ENCODE measurements around the gene SRBD1. TPM values are rescaled to one million over a fixed set of nuclear protein-coding genes. Genes with fewer than 3 reads are reported as not detected.
A peak's percentile ranks its signal among the peaks of the same experiment; 100 is the strongest.

Gene SRBD1
- polyA plus RNA-seq, 1 donor from 2014 or later = 5.3 TPM

DNA sequence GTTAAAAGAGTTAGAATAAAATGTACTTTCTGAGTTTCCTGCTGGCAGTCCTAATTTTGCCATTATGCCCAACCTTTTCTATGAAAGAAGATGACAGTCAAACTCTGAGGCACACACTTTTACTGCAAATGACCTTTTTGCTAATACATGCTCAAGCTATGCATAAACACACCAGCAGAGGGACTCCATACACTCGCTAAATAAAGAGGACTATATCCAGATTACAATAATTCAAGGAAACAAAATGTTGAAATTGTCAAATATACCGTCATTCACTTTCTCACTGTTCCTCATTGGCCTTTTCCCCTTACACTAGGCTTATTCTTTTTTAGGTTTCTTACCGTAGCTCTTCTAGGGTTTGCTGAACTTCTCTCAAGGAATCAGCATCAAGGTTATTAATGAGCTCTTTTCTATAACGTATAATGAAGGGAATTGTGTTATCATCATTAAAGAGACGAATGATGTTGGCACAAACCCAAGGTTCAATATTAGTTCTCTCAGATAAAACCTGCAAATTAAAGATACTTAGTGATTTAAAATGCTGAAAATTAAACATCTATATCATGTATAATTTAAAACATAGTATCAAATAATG is 25.7 kb downstream of the SRBD1 start:
- no peaks in the 10 kb centered on the region for H3K36me3 ChIP-seq (ENCODE audit: insufficient read depth, low read length)
- no peaks in the 10 kb centered on the region for H3K9me3 ChIP-seq (ENCODE audit: low read length)
- no peaks in the 10 kb centered on the region for H4K20me1 ChIP-seq (ENCODE audit: insufficient read depth)
- H3F3A ChIP-seq (ENCODE audit: insufficient read depth, low read length, poor library complexity, severe bottlenecking) = no peaks in the 10 kb centered on the region
- H3K27ac ChIP-seq (ENCODE audit: low read length) = no peak overlapping the region
- H3K79me2 ChIP-seq (replicated peaks; ENCODE audit: insufficient read depth, low read length) = no peaks in the 10 kb centered on the region
- TF ChIP-seq POLR2AphosphoS5 (IDR thresholded peaks at IDR 0.05) (no peak), EP300 (conservative IDR thresholded peaks at IDR 0.05; ENCODE audit: poor library complexity, severe bottlenecking) (no peak), MXI1 (conservative IDR thresholded peaks at IDR 0.05; ENCODE audit: poor library complexity, severe bottlenecking) (no peak), EZH2 (IDR thresholded peaks at IDR 0.05; ENCODE audit: borderline replicate concordance, insufficient read depth, low read length, poor library complexity, severe bottlenecking) (no peak), TAF1 (IDR thresholded peaks at IDR 0.05; ENCODE audit: low read depth) (no peak), SMC3 (conservative IDR thresholded peaks at IDR 0.05; ENCODE audit: poor library complexity) (peak; percentile 60), RAD21 (conservative IDR thresholded peaks at IDR 0.05) (peak; percentile 54)
- TF ChIP-seq, protein P1, sequence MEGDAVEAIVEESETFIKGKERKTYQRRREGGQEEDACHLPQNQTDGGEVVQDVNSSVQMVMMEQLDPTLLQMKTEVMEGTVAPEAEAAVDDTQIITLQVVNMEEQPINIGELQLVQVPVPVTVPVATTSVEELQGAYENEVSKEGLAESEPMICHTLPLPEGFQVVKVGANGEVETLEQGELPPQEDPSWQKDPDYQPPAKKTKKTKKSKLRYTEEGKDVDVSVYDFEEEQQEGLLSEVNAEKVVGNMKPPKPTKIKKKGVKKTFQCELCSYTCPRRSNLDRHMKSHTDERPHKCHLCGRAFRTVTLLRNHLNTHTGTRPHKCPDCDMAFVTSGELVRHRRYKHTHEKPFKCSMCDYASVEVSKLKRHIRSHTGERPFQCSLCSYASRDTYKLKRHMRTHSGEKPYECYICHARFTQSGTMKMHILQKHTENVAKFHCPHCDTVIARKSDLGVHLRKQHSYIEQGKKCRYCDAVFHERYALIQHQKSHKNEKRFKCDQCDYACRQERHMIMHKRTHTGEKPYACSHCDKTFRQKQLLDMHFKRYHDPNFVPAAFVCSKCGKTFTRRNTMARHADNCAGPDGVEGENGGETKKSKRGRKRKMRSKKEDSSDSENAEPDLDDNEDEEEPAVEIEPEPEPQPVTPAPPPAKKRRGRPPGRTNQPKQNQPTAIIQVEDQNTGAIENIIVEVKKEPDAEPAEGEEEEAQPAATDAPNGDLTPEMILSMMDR (IDR thresholded peaks at IDR 0.05; ENCODE audit: poor library complexity, severe bottlenecking) = peak; percentile 62
- TF ChIP-seq, protein P2, sequence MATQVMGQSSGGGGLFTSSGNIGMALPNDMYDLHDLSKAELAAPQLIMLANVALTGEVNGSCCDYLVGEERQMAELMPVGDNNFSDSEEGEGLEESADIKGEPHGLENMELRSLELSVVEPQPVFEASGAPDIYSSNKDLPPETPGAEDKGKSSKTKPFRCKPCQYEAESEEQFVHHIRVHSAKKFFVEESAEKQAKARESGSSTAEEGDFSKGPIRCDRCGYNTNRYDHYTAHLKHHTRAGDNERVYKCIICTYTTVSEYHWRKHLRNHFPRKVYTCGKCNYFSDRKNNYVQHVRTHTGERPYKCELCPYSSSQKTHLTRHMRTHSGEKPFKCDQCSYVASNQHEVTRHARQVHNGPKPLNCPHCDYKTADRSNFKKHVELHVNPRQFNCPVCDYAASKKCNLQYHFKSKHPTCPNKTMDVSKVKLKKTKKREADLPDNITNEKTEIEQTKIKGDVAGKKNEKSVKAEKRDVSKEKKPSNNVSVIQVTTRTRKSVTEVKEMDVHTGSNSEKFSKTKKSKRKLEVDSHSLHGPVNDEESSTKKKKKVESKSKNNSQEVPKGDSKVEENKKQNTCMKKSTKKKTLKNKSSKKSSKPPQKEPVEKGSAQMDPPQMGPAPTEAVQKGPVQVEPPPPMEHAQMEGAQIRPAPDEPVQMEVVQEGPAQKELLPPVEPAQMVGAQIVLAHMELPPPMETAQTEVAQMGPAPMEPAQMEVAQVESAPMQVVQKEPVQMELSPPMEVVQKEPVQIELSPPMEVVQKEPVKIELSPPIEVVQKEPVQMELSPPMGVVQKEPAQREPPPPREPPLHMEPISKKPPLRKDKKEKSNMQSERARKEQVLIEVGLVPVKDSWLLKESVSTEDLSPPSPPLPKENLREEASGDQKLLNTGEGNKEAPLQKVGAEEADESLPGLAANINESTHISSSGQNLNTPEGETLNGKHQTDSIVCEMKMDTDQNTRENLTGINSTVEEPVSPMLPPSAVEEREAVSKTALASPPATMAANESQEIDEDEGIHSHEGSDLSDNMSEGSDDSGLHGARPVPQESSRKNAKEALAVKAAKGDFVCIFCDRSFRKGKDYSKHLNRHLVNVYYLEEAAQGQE (IDR thresholded peaks at IDR 0.05; ENCODE audit: borderline replicate concordance) = no peak
- H3K9ac ChIP-seq (ENCODE audit: low read length) = no peak overlapping the region
- no peak overlapping the region for H2AFZ ChIP-seq (ENCODE audit: low read depth, low read length)
- no peaks in the 10 kb centered on the region for H3K27me3 ChIP-seq (ENCODE audit: insufficient read depth, low read depth, low read length)
- no peak overlapping the region for H3K4me3 ChIP-seq (ENCODE audit: low read length)
- H3K9me2 ChIP-seq (ENCODE audit: insufficient read depth, low read length) = no peaks in the 10 kb centered on the region
- H3K4me2 ChIP-seq (ENCODE audit: low read length) = no peak overlapping the region

DNA sequence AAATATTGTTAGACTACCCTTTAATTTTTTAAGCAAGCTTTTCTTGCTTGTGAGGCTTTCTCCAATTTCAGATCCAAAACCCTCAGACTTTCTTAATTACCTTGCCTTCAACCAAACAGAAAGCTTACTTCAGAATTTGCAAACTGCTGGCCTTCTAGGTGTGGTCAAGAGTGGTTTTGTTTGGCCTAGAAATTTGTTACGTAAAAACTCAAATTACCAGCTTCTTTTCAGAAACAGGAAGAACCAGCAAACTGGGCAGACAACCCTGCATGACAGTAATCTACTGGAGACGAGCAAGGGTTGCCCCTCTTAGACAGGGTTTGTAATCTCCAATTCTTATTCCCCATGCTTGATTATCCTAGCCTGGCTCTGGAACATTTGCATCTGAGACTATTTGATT is 27.1 kb downstream of the SRBD1 start:
- Histone ChIP-seq H3K27me3 (ENCODE audit: insufficient read depth, low read depth, low read length) (no peaks in the 10 kb centered on the region), H3K79me2 (replicated peaks; ENCODE audit: insufficient read depth, low read length) (no peaks in the 10 kb centered on the region), H3K9ac (ENCODE audit: low read length) (no peak overlapping the region), H3K9me2 (ENCODE audit: insufficient read depth, low read length) (no peaks in the 10 kb centered on the region), H3K27ac (ENCODE audit: low read length) (no peak overlapping the region), H2AFZ (ENCODE audit: low read depth, low read length) (no peak overlapping the region), H3K36me3 (ENCODE audit: insufficient read depth, low read length) (no peaks in the 10 kb centered on the region), H3F3A (ENCODE audit: insufficient read depth, low read length, poor library complexity, severe bottlenecking) (no peaks in the 10 kb centered on the region), H3K4me3 (ENCODE audit: low read length) (no peak overlapping the region), H4K20me1 (ENCODE audit: insufficient read depth) (no peaks in the 10 kb centered on the region), H3K4me2 (ENCODE audit: low read length) (no peak overlapping the region), H3K9me3 (ENCODE audit: low read length) (no peaks in the 10 kb centered on the region)
- no peak for TF ChIP-seq RAD21 (conservative IDR thresholded peaks at IDR 0.05)
- TF ChIP-seq MXI1 (conservative IDR thresholded peaks at IDR 0.05; ENCODE audit: poor library complexity, severe bottlenecking) = no peak
- TF ChIP-seq TAF1 (IDR thresholded peaks at IDR 0.05; ENCODE audit: low read depth) = no peak
- TF ChIP-seq, protein P1 (IDR thresholded peaks at IDR 0.05; ENCODE audit: poor library complexity, severe bottlenecking) = no peak
- no peak for TF ChIP-seq EP300 (conservative IDR thresholded peaks at IDR 0.05; ENCODE audit: poor library complexity, severe bottlenecking)
- no peak for TF ChIP-seq POLR2AphosphoS5 (IDR thresholded peaks at IDR 0.05)
- no peak for TF ChIP-seq SMC3 (conservative IDR thresholded peaks at IDR 0.05; ENCODE audit: poor library complexity)
- TF ChIP-seq EZH2 (IDR thresholded peaks at IDR 0.05; ENCODE audit: borderline replicate concordance, insufficient read depth, low read length, poor library complexity, severe bottlenecking) = no peak
- TF ChIP-seq, protein P2 (IDR thresholded peaks at IDR 0.05; ENCODE audit: borderline replicate concordance) = no peak

Measured in neural cell (in vitro differentiated cells).